ENCODE measurements around the gene FUBP3. TPM values are rescaled to one million over a fixed set of nuclear protein-coding genes. Genes with fewer than 3 reads are reported as not detected.

The FUBP3 gene
- total and polyA plus RNA-seq, 8 donors: 17.0 to 27.8 (median 23.6) TPM

DNA sequence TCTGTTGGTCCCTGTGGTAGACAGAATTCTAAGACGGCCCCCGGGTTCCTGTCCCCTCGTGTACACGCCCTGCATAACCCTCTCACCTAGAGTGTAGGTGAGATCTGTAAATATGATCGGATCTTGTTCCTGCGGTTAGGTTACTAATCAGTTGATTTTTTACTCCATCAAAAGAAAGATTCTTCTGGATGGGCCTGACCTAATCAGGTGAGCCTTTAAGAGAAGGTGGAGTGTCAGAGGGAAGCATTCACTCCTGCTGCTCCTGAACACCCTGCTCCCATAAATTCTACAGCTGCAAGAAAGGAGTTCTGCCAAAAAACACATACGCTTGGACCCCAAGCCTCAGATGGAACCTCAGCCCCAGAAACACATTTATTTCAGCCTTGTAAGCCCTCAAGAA lies 15.6 kb upstream of the FUBP3 start:
- ATAC-seq: no peak
- FAIRE-seq: no peak
- no peak overlapping the region for H3K4me3 ChIP-seq
- H3K27ac ChIP-seq: no peak overlapping the region
- no peaks in the 10 kb centered on the region for H3K9me3 ChIP-seq
- H3K36me3 ChIP-seq: no peaks in the 10 kb centered on the region
- TF ChIP-seq, protein P1, sequence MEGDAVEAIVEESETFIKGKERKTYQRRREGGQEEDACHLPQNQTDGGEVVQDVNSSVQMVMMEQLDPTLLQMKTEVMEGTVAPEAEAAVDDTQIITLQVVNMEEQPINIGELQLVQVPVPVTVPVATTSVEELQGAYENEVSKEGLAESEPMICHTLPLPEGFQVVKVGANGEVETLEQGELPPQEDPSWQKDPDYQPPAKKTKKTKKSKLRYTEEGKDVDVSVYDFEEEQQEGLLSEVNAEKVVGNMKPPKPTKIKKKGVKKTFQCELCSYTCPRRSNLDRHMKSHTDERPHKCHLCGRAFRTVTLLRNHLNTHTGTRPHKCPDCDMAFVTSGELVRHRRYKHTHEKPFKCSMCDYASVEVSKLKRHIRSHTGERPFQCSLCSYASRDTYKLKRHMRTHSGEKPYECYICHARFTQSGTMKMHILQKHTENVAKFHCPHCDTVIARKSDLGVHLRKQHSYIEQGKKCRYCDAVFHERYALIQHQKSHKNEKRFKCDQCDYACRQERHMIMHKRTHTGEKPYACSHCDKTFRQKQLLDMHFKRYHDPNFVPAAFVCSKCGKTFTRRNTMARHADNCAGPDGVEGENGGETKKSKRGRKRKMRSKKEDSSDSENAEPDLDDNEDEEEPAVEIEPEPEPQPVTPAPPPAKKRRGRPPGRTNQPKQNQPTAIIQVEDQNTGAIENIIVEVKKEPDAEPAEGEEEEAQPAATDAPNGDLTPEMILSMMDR (IDR thresholded peaks at IDR 0.05): no peak
- H3K4me1 ChIP-seq: no peaks in the 10 kb centered on the region
- no peaks in the 10 kb centered on the region for H3K27me3 ChIP-seq
- 74 to 85% methylated on average over 7 of the region's 7 CpGs for WGBS, 2 donors
- intact Hi-C loops (cut with DNase I): no loop called here
- DNase-seq: no peak

DNA sequence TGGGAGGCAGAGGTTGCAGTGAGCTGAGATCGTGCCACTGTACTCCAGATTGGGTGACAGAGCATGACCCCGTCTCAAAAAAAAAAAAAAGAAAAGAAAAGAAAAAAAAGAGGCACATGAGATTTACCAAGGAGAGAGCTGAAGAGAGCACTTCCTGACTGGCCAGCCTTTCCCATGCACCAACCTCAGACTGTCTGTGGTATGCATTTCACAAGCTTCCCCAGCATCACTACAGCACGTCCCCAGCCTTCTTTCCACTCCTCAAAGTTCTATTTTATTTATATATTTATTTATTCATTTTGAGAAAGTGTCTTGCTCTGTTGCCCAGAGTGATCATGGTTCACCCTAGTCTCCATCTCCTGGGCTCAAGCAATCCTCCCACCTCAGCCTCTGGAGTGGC lies 13.6 kb upstream of the FUBP3 start:
- Histone ChIP-seq H3K27me3 (no peaks in the 10 kb centered on the region), H3K36me3 (no peaks in the 10 kb centered on the region), H3K27ac (no peak overlapping the region), H3K4me3 (no peak overlapping the region), H3K4me1 (no peaks in the 10 kb centered on the region), H3K9me3 (no peaks in the 10 kb centered on the region)
- no peak for DNase-seq
- 78 to 85% methylated on average over 3 of the region's 3 CpGs for WGBS, 2 donors
- TF ChIP-seq, protein P1 (IDR thresholded peaks at IDR 0.05): no peak
- FAIRE-seq: no peak
- ATAC-seq: no peak
- intact Hi-C loops (cut with DNase I): no loop called here

DNA sequence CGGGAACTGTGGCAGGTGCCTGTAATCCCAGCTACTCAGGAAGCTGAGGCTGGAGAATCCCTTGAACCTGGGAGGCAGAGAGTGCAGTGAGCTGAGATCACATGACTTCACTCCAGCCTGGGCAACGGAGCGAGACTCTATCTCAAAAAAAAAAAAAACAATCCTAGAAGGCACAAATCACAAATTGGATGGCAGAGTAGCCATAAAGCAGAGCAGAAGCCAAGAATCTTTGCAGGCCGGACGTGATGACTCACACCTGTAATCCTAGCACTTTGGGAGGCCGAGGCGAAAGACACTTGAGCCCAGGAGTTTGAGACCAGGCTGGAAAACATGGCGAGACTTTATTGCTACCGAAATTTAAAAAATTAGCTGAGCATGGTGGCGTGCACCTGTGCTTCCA lies 9.2 kb upstream of the FUBP3 start:
- H3K27me3 ChIP-seq: no peaks in the 10 kb centered on the region
- FAIRE-seq (no peak), ATAC-seq (no peak), DNase-seq (no peak)
- H3K9me3 ChIP-seq: no peaks in the 10 kb centered on the region
- TF ChIP-seq, protein P1 (IDR thresholded peaks at IDR 0.05): no peak
- WGBS, 2 donors: 82 to 85% methylated on average over 10 of the region's 10 CpGs
- no peaks in the 10 kb centered on the region for H3K4me1 ChIP-seq
- H3K4me3 ChIP-seq: no peak overlapping the region
- H3K27ac ChIP-seq: no peak overlapping the region
- H3K36me3 ChIP-seq: no peaks in the 10 kb centered on the region
- intact Hi-C loops (cut with DNase I): no loop called here

DNA sequence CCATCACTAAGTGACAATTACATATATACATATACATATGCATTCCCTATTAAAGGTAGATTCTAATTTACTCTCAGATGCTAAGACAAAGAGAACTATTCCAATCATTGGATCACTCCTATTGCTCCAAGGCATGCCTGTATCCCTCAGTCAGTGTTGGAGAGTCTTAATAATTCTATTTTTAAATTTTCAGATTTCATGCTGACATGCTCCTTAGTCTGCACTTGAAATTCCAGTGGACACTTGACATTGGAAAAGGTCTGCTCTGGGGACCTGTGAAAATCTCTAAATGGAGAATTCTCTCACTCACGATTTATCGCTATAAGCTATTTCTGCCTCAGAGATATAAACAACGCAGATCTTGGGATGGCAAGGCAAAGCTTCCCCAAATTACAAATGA lies 3.9 kb upstream of the FUBP3 start:
- ATAC-seq (no peak), FAIRE-seq (no peak), DNase-seq (no peak)
- intact Hi-C loops (cut with DNase I): no loop called here
- TF ChIP-seq, protein P1 (IDR thresholded peaks at IDR 0.05): no peak
- Histone ChIP-seq H3K4me1 (peaks cover 2 to 21% (median 11%) of the 10 kb centered on the region in 3 donors), H3K27ac (no peak overlapping the region), H3K4me3 (no peak overlapping the region), H3K9me3 (no peaks in the 10 kb centered on the region), H3K27me3 (no peaks in the 10 kb centered on the region), H3K36me3 (no peaks in the 10 kb centered on the region)
- WGBS, 2 donors: 88% methylated on average over 3 of the region's 3 CpGs

DNA sequence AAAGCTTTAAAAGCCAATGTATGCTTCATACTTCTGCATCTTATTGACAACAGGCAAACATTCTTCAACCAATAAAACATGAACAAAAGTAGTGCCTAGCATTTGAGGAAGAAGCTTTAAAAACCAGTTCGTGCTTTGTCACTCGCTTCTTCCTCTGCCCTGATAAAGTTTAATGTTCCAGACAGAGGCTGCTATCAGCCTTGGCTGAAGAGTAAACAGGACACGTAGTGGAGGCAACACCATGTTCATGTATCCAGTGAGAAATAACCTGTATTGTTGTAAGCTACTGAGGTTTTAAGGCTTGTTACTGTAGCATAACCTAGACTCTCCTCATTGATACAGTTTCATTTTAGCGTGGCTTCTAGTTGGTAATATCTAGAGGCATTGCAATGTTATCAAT lies 3.2 kb upstream of the FUBP3 start:
- Histone ChIP-seq H3K27ac (peak overlapping the region in 1 of 4 donors; percentile 25), H3K27me3 (no peaks in the 10 kb centered on the region), H3K9me3 (no peaks in the 10 kb centered on the region), H3K36me3 (no peaks in the 10 kb centered on the region), H3K4me1 (peaks cover 4 to 28% (median 12%) of the 10 kb centered on the region in 3 donors), H3K4me3 (no peak overlapping the region)
- no peak for FAIRE-seq
- 15 to 29% methylated on average over 4 of the region's 4 CpGs for WGBS, 2 donors
- DNase-seq: no peak
- TF ChIP-seq, protein P1 (IDR thresholded peaks at IDR 0.05): no peak
- intact Hi-C loops (cut with DNase I): no loop called here
- ATAC-seq: no peak

All from pancreas (tissue), 10 donors.